Measurements from ENCODE around the gene C10orf71. TPM values are rescaled to one million over a fixed set of nuclear protein-coding genes. Genes with fewer than 3 reads are reported as not detected.

Gene C10orf71
- total RNA-seq, 2 donors from 2014 or later: 0.15 TPM; not detected in 1

DNA sequence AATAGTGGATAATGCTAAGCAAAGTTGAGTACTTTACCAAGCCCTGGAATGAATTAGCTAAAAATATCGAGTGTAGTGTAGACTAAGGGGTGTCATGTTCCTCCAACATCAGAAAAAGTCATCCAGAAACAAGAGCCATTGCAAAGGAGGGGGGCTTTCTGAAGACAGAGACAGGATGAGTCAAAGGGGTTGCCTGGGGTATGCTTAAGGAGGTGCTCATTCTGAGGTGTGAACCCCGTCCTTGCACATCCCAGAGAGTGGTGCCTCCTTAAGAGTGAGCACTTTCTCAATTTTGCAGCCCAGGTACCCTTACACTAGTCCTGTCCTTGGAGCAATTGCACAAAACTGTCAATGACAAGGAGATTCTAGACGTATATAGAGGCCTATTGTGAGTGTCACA is 43.1 kb upstream of the C10orf71 start:
- 57 to 100% methylated on average over 1 to 3 of the region's 3 CpGs for WGBS, 2 experiments (ENCODE audit: insufficient coverage in 1 of 2, insufficient read length in 1 of 2)
- Histone ChIP-seq H3K4me1 (ENCODE audit: control insufficient read depth, insufficient read depth, low read length) (no peaks in the 10 kb centered on the region), H3K9ac (ENCODE audit: extremely low read depth, low read length, poor library complexity, severe bottlenecking) (no peak overlapping the region), H3K27me3 (ENCODE audit: control insufficient read depth, insufficient read depth, low read length, poor library complexity, severe bottlenecking) (no peaks in the 10 kb centered on the region), H3K9me3 (ENCODE audit: control insufficient read depth, low read length) (no peaks in the 10 kb centered on the region), H3K36me3 (ENCODE audit: control insufficient read depth, insufficient read depth, low read length) (no peaks in the 10 kb centered on the region), H3K27ac (ENCODE audit: low read depth, low read length) (no peak overlapping the region), H3K4me3 (ENCODE audit: low read length) (no peak overlapping the region)
- Mint-ChIP-seq H3K9me3 (peaks cover 6% of the 10 kb centered on the region), H3K27me3 (ENCODE audit: insufficient read depth) (no peaks in the 10 kb centered on the region), H3K36me3 (ENCODE audit: low read depth) (no peaks in the 10 kb centered on the region), H3K27ac (no peak overlapping the region), H3K4me1 (no peaks in the 10 kb centered on the region), H3K4me3 (no peak overlapping the region)
- no peak for DNase-seq
- TF ChIP-seq, protein P1, sequence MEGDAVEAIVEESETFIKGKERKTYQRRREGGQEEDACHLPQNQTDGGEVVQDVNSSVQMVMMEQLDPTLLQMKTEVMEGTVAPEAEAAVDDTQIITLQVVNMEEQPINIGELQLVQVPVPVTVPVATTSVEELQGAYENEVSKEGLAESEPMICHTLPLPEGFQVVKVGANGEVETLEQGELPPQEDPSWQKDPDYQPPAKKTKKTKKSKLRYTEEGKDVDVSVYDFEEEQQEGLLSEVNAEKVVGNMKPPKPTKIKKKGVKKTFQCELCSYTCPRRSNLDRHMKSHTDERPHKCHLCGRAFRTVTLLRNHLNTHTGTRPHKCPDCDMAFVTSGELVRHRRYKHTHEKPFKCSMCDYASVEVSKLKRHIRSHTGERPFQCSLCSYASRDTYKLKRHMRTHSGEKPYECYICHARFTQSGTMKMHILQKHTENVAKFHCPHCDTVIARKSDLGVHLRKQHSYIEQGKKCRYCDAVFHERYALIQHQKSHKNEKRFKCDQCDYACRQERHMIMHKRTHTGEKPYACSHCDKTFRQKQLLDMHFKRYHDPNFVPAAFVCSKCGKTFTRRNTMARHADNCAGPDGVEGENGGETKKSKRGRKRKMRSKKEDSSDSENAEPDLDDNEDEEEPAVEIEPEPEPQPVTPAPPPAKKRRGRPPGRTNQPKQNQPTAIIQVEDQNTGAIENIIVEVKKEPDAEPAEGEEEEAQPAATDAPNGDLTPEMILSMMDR (conservative IDR thresholded peaks at IDR 0.05): no peak

DNA sequence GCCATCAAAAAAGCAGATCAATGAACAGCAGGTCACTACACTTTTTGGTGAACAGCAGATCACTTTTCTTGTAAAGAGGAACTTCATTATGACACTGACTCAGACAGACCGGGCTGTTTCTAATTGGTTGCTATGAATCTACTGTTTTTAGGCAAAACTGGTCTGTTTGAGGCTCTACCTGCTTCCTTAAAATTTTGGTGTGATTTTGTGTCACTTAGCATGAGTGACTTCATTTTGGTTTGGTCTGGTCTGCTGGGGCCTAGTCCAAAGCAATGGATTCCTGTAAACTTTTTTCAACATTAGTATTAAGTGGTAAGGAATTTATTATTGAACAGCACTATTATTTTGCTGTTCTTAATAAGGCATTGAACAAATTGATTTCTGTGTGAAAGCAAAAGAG is 41.8 kb upstream of the C10orf71 start:
- no peaks in the 10 kb centered on the region for H3K36me3 ChIP-seq (ENCODE audit: control insufficient read depth, insufficient read depth, low read length)
- H3K4me3 Mint-ChIP-seq: no peak overlapping the region
- H3K27ac Mint-ChIP-seq: no peak overlapping the region
- DNase-seq: no peak
- peaks cover 6% of the 10 kb centered on the region for H3K9me3 Mint-ChIP-seq
- TF ChIP-seq, protein P1 (conservative IDR thresholded peaks at IDR 0.05): no peak
- no peak overlapping the region for H3K27ac ChIP-seq (ENCODE audit: low read depth, low read length)
- H3K4me1 ChIP-seq (ENCODE audit: control insufficient read depth, insufficient read depth, low read length): no peaks in the 10 kb centered on the region
- no peaks in the 10 kb centered on the region for H3K9me3 ChIP-seq (ENCODE audit: control insufficient read depth, low read length)
- WGBS, 2 experiments (ENCODE audit: insufficient coverage in 1 of 2, insufficient read length in 1 of 2): 87% methylated on average over 1 of the region's 1 CpG; no CpG with 5 or more reads in 1 of the 2 experiments
- no peak overlapping the region for H3K4me3 ChIP-seq (ENCODE audit: low read length)
- no peaks in the 10 kb centered on the region for H3K4me1 Mint-ChIP-seq
- peaks cover under 1% of the 10 kb centered on the region for H3K27me3 Mint-ChIP-seq (ENCODE audit: insufficient read depth)
- H3K36me3 Mint-ChIP-seq (ENCODE audit: low read depth): no peaks in the 10 kb centered on the region
- no peaks in the 10 kb centered on the region for H3K27me3 ChIP-seq (ENCODE audit: control insufficient read depth, insufficient read depth, low read length, poor library complexity, severe bottlenecking)
- no peak overlapping the region for H3K9ac ChIP-seq (ENCODE audit: extremely low read depth, low read length, poor library complexity, severe bottlenecking)

DNA sequence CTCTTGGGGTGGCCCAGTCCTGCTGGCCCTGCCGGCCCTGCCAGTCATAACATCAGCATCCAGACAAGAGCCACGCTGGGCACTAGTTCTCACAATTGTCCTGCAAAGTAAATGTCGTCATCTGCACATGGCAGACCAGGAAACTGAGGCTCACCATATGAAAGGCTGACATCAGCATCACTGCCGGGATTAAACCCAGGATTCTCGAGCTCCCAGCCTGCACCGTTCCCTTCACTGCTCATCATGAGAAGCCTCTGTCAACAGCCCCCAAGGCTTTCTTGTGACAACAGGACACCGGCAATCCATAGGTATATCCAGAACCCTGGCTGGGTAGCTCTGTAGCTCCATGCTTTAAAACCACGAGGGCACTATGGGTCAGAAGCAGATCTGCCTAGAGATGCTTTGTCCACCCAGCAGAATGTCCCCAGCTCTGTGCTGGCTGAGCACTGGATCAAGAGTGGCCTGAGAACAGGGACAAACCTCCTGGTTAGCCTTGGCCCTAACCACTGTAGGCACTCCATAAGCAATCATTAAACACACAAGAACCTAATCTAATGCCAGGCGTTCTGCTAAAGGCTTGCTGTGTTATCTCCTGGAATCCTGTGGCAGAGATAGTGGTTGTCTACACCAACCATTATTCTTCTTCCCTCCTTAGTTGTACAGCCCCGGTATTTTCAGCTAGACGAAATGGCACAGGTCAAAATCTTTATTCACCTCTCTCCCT is 41.2 kb upstream of the C10orf71 start:
- no peaks in the 10 kb centered on the region for H3K36me3 ChIP-seq (ENCODE audit: control insufficient read depth, insufficient read depth, low read length)
- H3K9ac ChIP-seq (ENCODE audit: extremely low read depth, low read length, poor library complexity, severe bottlenecking): no peak overlapping the region
- Mint-ChIP-seq H3K4me3 (no peak overlapping the region), H3K4me1 (no peaks in the 10 kb centered on the region), H3K36me3 (ENCODE audit: low read depth) (no peaks in the 10 kb centered on the region), H3K9me3 (no peaks in the 10 kb centered on the region), H3K27ac (no peak overlapping the region), H3K27me3 (ENCODE audit: insufficient read depth) (peaks cover 2% of the 10 kb centered on the region)
- H3K4me3 ChIP-seq (ENCODE audit: low read length): no peak overlapping the region
- WGBS, 2 experiments (ENCODE audit: insufficient coverage in 1 of 2, insufficient read length in 1 of 2): 90 to 91% methylated on average over 8 to 11 of the region's 11 CpGs
- no peaks in the 10 kb centered on the region for H3K4me1 ChIP-seq (ENCODE audit: control insufficient read depth, insufficient read depth, low read length)
- no peaks in the 10 kb centered on the region for H3K27me3 ChIP-seq (ENCODE audit: control insufficient read depth, insufficient read depth, low read length, poor library complexity, severe bottlenecking)
- H3K27ac ChIP-seq (ENCODE audit: low read depth, low read length): no peak overlapping the region
- H3K9me3 ChIP-seq (ENCODE audit: control insufficient read depth, low read length): no peaks in the 10 kb centered on the region
- no peak for DNase-seq
- TF ChIP-seq, protein P1 (conservative IDR thresholded peaks at IDR 0.05): no peak

All from endodermal cell (in vitro differentiated cells).